Body of pancreas (tissue), 4 donors: Measurements from ENCODE around the gene EHMT1. TPM values are rescaled to one million over a fixed set of nuclear protein-coding genes. Genes with fewer than 3 reads are reported as not detected.

Experiments
- ATAC-seq: fragments of 150-250 bp; one replicate; pipeline ENCODE4 v1.9.1; 2016
- DNase-seq, 4 donors: peaks; one replicate each; pipeline ENCODE4 v3.0.0-alpha.2; 2019
- H3K27ac ChIP-seq, 4 donors: fragments of 200-600 bp; sonication (generic); 1 replicate in 3 of 4; 2 replicates in 1 of 4; pipeline versions ENCODE4 v1.5.1 to v1.6.1; 2016 to 2019; ENCODE audit warnings: mild to moderate bottlenecking in 1 of 4, mixed read lengths in 1 of 4, moderate library complexity in 1 of 4
- H3K27me3 ChIP-seq, 2 donors: fragments of 200-600 bp; sonication (generic); one replicate each; pipeline ENCODE4 v1.6.0; 2016; ENCODE audit warnings: mild to moderate bottlenecking in 1 of 2
- H3K36me3 ChIP-seq, 2 donors: fragments of 200-600 bp; sonication (generic); replicated peaks in 1 of 2; 2 replicates each; pipeline ENCODE4 v1.5.1; 2016; ENCODE audit warnings: low read depth in 2 of 2; ENCODE audit not compliant: insufficient read depth in 1 of 2
- H3K4me1 ChIP-seq: fragments of 200-600 bp; sonication (generic); one replicate; pipeline ENCODE4 v1.6.0; 2016
- H3K4me3 ChIP-seq, 2 donors: fragments of 200-600 bp; sonication (generic); 1 replicate in 1 of 2; 2 replicates in 1 of 2; pipeline ENCODE4 v1.5.1; 2016 to 2019
- H3K9me3 ChIP-seq, 3 donors: fragments of 200-600 bp; sonication (generic); 1 replicate in 2 of 3; 2 replicates in 1 of 3; pipeline ENCODE4 v1.5.1; 2016
- POLR2A ChIP-seq, 3 donors: fragments of 450-650 bp; IDR thresholded peaks; one replicate each; pipeline ENCODE4 v1.6.1; 2016; ENCODE audit warnings: antibody characterized with exemption in 3 of 3, mild to moderate bottlenecking in 2 of 3
- WGBS, 2 donors: methylation state at CpG; one replicate each; pipeline ENCODE4 v1.1.5; 2017; 5-methylcytosine and 5-hydroxymethylcytosine counted together
- intact Hi-C: fragments of 100-400 bp; cut with DNase I; formaldehyde crosslinking; loops from one replicate; pipeline ENCODE4 v1.15.1; 2023
- total RNA-seq, 2 donors: library from RNA; depleted of rRNA; stranded (reverse); fragments of >200 nt; gene quantifications; one replicate each; pipeline ENCODE4 v1.1.0, GENCODE V29; 2016
- TF ChIP-seq, protein P1 (sequence below), 7 experiments: fragments of 450-650 bp in 4 of 7; fragments of 200-600 bp in 3 of 7; sonication (generic) in 3 of 7; IDR thresholded peaks; one replicate each; pipeline ENCODE4 v1.5.1; 2016 to 2019; ENCODE audit warnings: antibody characterized with exemption in 7 of 7

EHMT1 gene
- total RNA-seq, 2 donors from 2014 or later, result 41.0 to 65.9 TPM

DNA sequence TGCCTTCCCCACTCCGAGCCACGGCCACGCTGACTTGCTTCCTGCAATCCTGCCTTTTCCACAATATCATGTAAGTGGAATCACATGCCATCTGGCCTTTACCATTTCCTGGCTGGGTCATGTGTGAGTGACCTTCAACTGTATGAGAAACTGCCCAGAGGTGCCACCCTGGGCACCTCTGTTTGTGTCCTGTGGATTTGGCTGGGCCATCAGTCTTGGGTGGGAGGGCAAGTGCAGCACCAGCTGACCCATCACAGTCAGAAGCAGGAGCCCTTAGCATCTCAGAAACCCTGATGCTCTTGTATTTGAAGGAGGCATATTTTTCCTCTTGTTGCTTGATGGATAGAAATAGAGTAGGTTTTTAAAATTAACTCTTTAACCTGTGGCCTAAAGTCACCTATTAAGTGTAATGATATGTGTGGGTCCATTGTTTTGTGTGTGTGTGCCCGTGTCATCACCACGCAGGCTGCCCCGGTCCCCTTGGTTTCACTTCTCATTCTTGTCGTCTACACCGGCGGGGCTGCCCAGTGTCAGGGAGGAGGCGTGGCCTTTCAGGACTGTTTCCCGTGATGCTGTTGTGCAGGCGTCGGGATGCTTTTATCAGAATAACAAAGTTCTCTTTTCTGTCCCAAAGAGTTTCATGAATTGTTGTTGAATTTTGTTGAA, 206.7 kb downstream of the EHMT1 start:
- Histone ChIP-seq H3K27ac (no peak overlapping the region), H3K27me3 (no peaks in the 10 kb centered on the region), H3K4me3 (no peak overlapping the region), H3K36me3 (peaks cover 3 to 7% of the 10 kb centered on the region in 2 donors), H3K9me3 (no peaks in the 10 kb centered on the region), H3K4me1 (no peaks in the 10 kb centered on the region)
- intact Hi-C loops, result no loop called here
- WGBS, 2 donors, result 86 to 90% methylated on average over 13 of the region's 13 CpGs
- TF ChIP-seq POLR2A (IDR thresholded peaks at IDR 0.05), result no peak
- TF ChIP-seq, protein P1, sequence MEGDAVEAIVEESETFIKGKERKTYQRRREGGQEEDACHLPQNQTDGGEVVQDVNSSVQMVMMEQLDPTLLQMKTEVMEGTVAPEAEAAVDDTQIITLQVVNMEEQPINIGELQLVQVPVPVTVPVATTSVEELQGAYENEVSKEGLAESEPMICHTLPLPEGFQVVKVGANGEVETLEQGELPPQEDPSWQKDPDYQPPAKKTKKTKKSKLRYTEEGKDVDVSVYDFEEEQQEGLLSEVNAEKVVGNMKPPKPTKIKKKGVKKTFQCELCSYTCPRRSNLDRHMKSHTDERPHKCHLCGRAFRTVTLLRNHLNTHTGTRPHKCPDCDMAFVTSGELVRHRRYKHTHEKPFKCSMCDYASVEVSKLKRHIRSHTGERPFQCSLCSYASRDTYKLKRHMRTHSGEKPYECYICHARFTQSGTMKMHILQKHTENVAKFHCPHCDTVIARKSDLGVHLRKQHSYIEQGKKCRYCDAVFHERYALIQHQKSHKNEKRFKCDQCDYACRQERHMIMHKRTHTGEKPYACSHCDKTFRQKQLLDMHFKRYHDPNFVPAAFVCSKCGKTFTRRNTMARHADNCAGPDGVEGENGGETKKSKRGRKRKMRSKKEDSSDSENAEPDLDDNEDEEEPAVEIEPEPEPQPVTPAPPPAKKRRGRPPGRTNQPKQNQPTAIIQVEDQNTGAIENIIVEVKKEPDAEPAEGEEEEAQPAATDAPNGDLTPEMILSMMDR (IDR thresholded peaks at IDR 0.05), result no peak
- ATAC-seq, result no peak
- no peak for DNase-seq

- intact Hi-C loops, result no loop called here
- no peak for ATAC-seq
Observed at GRCh38 chr9:137827908-137828526, 209.2 kb downstream of the EHMT1 start.

GRCh38 chr9:137828527-137829259, 209.9 kb downstream of the EHMT1 start:
- intact Hi-C loops, result no loop called here
- H3K27ac ChIP-seq, result no peak overlapping the region
- TF ChIP-seq, protein P1 (IDR thresholded peaks at IDR 0.05), result no peak
- TF ChIP-seq POLR2A (IDR thresholded peaks at IDR 0.05), result no peak
- WGBS, 2 donors, result 88 to 89% methylated on average over 14 to 21 of the region's 21 CpGs
- H3K9me3 ChIP-seq, result no peaks in the 10 kb centered on the region
- no peak for DNase-seq
- no peak overlapping the region for H3K4me3 ChIP-seq
- ATAC-seq, result no peak
- H3K27me3 ChIP-seq, result no peaks in the 10 kb centered on the region
- H3K36me3 ChIP-seq, result peaks cover 3 to 9% of the 10 kb centered on the region in 2 donors
- no peaks in the 10 kb centered on the region for H3K4me1 ChIP-seq

More at GRCh38 chr9:137827908-137828526, 209.2 kb downstream of the EHMT1 start:
- Histone ChIP-seq H3K27me3 (no peaks in the 10 kb centered on the region), H3K9me3 (no peaks in the 10 kb centered on the region), H3K4me3 (no peak overlapping the region), H3K36me3 (peaks cover 3 to 9% of the 10 kb centered on the region in 2 donors), H3K27ac (no peak overlapping the region), H3K4me1 (no peaks in the 10 kb centered on the region)
- no peak for TF ChIP-seq POLR2A (IDR thresholded peaks at IDR 0.05)
- TF ChIP-seq, protein P1 (IDR thresholded peaks at IDR 0.05), result no peak
- DNase-seq, result no peak
- 95 to 97% methylated on average over 13 to 20 of the region's 20 CpGs for WGBS, 2 donors

- H3K4me1 ChIP-seq, result no peaks in the 10 kb centered on the region
- H3K27ac ChIP-seq, result no peak overlapping the region
- H3K9me3 ChIP-seq, result no peaks in the 10 kb centered on the region
- intact Hi-C loops, result no loop called here
- WGBS, 2 donors, result 93 to 94% methylated on average over 11 to 14 of the region's 14 CpGs
- H3K36me3 ChIP-seq, result peaks cover 3 to 9% of the 10 kb centered on the region in 2 donors
- no peaks in the 10 kb centered on the region for H3K27me3 ChIP-seq
- DNase-seq, result no peak
- no peak overlapping the region for H3K4me3 ChIP-seq
- ATAC-seq, result no peak
- no peak for TF ChIP-seq POLR2A (IDR thresholded peaks at IDR 0.05)
- TF ChIP-seq, protein P1 (IDR thresholded peaks at IDR 0.05), result no peak
Observed at GRCh38 chr9:137829260-137829996, 210.6 kb downstream of the EHMT1 start.
